CD4-positive, alpha-beta T cell treated with Interleukin-21 for 1 hour (primary cell): ENCODE results near the gene HMX2.
"Not testable (repeated sequence)": the region's sequence is repeated elsewhere in the genome, so short reads cannot be mapped to it uniquely, and the experiment has no call there.

Experiments used
- DNase-seq: peaks from one replicate; pipeline ENCODE4 v3.0.0-alpha.2; 2020

Gene HMX2

DNA sequence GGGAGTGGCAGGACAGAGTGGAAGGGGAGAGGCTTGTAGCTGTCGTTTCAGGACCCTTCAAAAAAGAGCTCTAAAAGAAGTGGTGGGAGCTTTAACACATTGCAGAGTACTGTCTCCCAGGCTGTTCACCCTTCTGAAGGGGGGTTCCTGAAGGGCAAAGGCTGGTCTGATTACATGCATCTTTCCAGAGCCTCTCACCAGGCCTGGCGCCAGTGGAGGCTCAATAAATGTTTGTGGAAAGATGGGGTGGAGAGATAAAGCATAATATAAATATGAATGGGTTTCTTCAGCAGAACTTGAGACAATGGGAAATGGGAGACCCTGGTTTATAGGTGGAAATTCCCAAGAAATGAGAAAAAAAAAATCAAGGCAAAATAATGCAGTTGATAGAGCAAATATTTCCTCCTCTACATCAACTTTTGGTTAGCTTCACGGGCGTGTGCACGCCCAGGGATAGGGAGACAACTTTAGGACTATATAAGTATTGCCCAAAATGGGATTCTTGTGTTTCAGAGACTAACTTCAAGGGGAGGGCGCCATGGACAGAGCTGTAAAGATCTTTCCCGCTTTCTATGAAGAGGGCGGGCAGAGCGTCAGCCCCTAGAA, 5.7 kb downstream of the HMX2 start:
- DNase-seq: no peak

DNA sequence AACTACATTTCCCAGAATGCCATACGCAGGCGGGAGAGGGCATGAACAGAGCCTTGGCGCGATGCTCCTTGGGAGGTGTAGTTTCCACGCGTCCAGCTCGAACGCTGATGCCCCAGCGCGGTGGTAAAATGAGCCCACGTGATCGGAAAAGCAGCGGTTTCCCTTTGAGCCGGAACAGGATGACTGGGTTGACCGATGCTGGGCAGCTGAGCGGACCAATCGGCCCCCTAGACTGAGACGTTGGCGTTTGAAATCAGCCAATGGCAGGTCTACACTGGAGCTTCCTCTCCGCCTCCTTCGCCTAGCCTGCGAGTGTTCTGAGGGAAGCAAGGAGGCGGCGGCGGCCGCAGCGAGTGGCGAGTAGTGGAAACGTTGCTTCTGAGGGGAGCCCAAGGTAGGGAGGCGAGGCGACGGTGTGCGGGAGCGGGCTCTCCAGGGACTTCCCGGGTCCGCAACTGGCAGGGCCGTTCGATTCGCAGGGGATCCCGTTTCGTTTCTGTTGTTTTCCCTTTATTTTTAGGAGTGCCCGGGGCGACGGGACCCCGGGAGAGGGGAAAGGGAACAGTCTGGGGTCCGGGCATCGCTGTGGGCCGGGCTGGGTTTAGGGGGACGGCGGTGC, 6.3 kb downstream of the HMX2 start, which contains the start of gene BUB3:
TSS of gene BUB3 (plus strand) at position 311 of the 619 bp plus-strand sequence. CDS start 516 bp downstream, outside the sequence.
- DNase-seq: peak; percentile 97

DNA sequence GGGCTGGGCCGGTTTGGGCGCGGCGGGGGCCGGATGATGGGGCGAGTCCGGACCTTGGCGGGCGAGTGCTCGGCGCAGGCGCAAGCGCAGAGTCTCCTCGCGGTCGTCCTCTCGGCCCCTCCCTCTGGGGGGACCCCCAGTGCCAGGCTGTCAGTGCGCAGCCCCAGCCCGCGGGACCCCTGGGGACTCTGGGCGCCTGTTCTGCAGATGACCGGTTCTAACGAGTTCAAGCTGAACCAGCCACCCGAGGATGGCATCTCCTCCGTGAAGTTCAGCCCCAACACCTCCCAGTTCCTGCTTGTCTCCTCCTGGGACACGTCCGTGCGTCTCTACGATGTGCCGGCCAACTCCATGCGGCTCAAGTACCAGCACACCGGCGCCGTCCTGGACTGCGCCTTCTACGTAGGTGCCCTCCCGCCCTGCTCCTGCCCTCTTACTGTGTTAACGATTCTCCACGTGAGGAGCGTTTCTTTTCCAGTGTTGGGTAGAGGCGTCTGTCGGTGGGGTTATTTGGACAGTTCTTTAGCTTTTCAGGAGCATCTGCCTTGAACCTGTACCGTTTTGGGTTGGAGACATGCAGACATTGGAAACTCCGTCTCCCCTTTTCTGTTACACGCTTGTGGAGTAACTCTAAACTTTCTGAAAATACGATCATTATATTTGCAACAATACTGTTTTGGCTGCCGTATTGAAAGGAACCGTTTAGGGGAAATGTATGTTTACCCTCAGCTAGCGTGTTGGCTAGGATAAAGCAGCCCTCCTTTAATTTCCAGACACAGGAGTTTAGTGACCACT, 7.0 kb downstream of the HMX2 start:
- DNase-seq: peak; percentile 46

DNA sequence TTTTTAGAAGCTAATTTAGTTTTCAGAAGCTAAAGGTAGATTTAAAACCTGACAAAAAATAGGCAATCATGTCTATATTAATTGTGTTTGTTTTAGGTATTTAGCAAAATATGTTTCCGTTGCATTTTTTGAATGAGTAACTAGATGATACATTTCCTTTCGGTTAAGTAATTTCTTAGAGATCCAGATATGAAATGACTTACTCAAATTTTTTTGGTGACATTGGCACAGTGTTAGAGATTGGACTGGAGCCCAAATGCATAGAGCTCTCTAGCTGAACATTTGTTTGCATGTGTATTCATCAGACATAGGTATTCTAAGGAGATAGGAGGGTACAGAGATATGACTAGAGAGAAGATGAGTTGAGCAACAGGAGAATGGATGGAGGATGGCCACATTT, 8.1 kb downstream of the HMX2 start:
- DNase-seq: no peak

DNA sequence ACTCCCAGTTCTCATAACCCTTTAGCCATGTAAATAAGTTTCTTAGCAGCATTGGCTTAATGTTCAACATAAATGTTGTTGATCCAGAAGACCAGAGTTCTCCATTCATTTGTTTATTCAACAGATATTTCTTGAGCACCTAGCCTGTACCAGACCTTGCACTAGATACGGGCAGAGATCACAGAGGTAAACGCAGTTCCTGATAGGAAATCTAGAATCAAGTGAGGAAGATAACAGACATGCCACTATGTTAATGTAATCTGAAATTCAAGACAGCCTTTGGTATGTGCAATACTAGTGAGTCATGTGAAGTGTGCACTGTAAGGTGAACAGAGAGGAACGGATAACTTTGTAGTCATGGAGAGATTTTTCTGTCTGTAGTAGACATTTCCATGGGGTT, 9.3 kb downstream of the HMX2 start:
- no peak for DNase-seq

DNA sequence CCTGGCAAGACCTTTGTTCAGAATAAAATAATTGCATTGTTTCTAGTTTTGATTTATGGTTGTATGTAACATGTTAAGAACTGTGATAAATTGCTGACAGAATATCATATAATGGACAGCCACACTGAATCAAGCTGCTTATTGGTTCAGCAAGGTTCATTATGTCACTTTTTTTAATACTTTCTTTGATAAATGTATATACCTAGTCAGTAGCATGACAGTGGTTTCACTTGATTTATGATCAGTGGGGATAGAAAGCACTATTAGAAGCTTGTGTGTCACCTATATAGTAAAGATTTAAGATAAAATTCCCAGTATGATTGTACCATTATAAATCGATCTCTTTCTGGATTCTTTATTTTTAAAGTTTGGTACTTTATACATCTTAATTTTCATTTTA, 10.7 kb downstream of the HMX2 start:
- DNase-seq: no peak

DNA sequence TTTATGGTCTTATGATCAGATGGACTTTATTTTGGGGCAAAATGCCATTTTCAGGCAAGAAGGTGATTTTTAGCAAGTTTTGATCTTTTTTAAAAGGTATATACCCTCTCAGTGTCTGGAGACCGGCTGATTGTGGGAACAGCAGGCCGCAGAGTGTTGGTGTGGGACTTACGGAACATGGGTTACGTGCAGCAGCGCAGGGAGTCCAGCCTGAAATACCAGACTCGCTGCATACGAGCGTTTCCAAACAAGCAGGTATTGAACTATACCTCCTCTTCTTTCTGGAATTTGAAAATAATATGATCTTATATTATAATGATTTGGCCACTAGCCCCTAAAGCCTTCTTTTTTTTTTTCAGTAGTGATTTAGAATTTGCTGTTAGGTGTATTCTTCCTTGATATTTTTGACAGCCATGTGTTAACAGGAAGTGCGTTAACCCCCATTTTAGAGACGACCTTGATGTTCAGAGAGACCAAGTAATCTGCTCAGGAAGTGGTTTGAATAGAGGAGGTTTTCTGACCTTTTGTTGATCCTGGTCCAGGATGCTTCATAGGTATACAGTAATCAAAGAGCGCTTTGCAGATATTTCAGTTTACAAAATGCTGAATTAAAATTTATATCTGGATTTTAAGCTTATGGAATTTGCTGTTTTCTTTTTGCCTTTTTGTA, 12.5 kb downstream of the HMX2 start:
- DNase-seq: peak; percentile 70

DNA sequence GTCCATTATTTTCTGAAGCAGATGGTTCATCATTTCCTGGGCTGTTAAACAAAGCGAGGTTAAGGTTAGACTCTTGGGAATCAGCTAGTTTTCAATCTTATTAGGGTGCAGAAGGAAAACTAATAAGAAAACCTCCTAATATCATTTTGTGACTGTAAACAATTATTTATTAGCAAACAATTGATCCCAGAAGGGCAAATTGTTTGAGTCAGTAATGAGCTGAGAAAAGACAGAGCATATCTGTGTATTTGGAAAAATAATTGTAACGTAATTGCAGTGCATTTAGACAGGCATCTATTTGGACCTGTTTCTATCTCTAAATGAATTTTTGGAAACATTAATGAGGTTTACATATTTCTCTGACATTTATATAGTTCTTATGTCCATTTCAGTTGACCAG, 16.4 kb downstream of the HMX2 start:
- no peak for DNase-seq

DNA sequence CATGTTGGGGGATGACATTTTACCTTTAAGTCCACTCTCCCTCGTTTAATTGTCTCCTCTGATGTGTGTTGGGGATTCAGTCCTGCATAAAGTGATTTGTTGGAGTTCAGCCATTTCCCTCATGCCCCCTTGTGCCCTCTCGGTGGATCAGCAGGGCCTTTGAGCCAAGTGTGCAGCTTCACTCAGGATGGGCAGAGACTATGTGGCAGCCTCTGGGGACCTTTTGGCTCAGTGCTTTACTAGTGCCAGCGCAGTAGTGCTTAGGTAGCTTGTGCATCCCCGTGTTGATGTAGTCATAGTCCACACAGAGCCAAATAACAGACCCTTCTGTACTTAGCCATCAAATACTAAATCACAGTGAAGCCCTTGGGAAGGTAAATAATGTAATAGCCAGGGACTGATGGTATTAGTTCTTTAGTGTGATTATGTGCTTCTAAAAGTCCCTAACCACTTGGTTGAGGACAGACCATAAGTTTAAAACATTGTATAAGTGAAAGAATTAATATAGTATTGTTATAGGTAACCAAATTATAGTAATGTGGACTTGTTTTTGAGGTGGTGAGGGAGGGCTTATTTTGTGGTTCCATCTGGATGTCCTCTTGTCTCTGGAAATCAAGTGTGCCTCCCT, 17.6 kb downstream of the HMX2 start:
- no peak for DNase-seq

DNA sequence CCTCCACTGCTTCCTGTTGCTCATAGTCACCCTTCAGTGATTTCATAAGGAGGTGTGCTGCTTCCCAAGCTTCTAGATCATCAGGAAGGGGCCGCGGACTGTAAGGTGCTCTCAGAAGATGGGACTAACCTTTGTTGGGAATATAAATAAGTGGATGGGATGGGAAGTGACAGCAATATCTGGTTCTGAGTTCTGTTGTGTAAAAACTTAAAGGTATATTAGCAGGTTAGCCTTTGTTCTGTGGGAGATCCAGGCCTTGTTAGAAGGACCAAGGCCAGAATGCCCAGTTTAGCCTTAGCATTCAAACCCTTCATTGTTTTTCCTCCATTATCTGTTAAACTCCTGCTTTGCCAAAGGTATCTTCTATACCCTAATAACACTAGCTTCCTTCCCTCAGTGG, 18.7 kb downstream of the HMX2 start:
- no peak for DNase-seq

DNA sequence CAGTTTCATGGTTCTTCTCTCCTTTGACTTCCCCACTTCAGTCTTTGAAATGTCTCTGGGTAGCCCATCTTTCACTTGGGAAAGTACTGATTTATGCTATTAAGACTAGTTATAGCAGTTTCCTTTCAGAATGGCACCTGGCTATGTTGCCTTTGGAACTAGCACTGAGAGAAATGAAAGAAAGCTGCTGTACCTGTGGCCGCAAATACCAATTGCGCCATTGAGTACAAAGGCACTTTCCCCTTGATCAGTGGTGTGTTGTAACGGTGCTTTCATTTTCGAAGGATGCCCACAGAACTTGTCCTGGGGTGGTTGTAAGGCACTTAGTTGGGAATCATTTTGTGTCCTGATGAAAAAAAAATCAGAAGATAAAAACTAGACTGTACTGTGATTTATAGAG, 23.0 kb downstream of the HMX2 start:
- no peak for DNase-seq

DNA sequence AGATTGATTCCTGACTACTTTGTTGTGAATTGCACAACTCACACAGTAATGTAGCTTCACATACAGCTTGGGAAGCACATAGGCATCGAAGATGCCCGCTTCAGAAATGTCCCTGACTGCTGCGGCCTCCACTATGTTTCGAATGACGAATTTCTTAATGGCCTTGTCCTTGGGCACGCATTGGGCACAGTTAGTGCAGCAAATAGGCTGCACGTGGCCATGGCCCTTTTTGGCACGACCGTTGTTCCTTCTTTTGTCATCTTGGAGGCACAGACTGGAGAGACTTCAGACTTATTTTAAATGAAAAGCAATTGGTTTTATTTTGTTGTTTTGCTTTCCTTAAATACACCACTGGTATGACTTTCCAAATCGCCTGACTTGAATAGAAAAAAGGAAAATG, 23.7 kb downstream of the HMX2 start:
- not testable (repeated sequence) for DNase-seq

DNA sequence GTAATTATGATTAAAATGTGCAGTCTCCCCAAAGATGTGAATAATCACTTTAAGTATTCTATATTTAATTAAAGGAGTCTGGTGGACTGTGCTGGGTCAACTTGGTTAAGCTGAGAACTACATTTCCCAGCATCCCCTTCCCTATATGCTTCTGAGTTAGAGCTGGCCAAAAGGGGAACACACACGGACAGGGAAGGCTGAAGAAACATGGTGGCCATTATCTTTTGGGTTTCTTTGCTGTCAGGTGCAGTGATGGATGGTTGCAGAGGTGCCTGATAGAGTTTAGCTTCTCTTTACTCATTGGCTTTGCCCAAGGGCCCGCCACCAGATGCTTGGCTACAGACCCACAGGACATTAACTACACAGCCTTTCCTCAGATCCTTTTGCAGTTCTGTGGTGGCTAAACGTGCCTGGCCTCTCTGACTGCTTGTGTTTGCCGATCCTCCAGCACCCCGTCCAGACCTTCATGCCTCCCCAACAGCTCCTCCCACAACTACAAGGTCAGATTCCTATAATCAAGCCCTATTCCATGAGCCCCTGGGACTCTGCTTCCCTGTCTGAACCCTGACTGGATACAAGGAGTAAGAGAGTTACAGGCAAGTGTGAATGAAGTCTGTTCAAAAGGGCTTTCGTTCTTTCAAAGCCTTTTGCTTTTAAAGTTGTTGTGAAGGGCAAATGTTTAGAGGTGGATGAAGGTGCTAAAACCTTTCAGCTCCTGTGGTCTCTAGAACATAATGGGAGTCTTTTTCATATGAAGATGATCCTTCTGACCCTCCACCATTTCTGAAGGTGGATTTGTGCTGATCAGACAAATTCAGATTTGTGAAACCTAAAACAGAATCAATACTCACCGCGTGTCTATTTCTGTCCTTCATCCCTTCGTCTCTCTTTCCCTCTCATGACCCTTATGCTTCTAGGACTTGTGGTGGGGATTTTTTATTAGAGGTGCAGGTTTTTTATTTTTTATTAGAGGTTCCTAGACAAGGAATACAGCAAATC, 27.8 kb downstream of the HMX2 start:
- no peak for DNase-seq

DNA sequence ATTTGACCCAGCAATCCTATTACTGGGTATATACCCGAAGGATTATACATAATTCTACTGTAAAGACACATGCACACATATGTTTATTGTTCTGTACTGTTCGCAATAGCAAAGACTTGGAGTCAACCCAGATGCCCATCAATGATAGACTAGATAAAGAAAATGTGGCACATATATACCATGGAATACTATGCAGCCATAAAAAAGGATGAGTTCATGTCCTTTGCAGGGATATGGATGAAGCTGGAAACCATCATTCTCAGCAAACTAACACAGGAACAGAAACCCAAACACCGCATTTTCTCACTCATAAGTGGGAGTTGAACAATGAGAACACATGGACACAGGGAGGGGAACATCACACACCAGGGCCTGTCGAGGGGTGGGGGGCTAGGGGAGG, 30.5 kb downstream of the HMX2 start:
- DNase-seq: not testable (repeated sequence)

DNA sequence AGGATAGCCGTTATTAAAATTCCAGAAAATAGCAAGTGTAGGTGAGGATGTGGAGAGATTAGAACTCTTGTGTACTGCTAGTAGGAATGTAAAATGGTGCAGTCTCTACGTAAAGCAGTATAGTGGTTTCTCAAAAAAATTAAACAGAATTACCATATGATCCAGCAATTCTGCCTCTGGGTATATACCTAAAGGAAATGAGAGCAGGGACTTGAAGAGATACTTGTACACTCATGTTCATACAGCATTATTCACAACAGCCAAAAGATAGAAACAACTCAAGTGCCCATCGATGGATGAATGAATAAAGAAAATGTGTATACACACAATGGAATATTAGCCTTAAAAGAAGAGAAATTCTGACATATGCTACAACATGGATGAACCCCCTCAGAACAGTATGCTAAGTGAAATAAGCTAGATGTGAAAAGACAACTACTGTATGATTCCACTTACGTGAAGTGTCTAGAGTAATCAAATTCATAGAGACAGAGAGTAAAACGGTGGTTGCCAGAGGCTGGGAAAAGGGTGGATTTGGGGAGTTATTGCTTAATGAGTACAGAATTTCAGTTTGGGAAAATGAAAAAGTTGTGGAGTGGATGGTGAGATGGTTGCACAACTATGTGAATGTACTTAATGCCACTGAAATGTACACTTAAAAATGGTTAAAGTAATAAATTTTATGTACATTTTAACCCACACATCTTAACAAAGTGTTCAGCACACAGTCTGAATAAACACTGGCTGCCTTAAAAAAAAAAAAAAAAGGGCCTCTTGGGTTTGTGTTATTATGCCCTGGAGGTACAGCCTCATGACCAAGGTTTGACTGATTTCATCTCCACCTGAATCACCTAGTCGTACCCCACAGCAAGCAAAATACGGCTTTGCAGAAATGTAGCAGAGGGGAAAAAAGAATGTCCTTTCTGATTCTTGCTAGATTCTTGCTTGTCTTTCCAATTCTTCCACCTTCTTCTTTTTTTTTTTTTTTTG, 32.5 kb downstream of the HMX2 start:
- no peak for DNase-seq

DNA sequence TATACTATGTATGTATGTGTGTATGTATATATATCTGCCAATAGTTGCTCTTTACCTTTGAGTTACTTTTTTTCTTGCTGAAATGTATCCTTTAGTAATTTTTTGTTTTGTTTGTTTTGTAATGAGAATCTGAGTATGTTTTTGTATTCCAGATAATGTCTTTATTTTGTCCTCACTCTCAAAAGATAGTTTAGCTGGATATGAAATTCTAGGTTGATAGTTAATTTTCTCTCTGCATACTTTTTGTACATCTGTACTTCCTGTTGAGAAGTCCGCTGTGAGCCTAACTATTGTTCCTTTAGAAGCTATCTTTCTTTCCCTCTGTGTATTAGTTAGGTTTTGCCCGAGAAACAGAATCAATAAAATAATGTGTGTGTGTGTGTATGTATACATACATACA, 35.8 kb downstream of the HMX2 start:
- DNase-seq: no peak

DNA sequence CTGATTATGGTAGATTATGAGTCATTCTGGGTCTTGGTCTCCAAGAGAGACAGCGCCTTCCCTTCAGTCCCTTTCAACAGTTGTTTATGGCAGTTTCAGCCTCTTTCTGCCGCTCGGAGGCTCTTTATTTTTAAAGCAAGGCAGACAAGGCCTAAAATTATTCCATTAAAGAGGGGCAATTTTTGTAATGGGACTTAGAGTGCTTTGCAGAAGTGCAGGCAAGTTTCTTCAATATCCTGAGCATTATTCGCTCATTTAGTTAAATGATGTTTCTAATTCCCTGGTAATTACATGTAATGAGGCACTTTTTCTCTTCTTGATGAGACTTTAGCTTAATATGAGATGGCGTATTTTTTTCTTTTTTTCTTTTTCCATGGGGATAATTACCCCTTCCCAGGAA, 39.8 kb downstream of the HMX2 start:
- DNase-seq: no peak

DNA sequence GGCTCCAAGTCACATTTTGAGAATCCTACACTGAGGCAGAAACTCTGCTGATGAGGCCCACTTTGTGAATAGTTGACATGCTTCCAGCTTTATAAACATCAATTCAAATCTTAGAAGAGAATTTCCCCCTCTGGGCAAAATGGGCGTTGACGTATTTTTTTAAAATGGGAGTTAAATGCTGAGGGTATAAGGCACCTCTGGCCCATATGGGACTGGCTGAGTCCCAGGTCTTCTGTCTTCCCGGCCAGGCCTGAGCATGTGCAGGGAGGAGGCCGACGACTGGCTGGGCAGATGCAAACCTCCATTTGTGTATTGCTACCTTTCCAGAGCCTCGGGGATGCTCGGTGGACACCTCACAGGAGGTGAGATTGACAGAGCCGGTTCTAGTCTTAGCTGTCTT, 44.0 kb downstream of the HMX2 start:
- no peak for DNase-seq

DNA sequence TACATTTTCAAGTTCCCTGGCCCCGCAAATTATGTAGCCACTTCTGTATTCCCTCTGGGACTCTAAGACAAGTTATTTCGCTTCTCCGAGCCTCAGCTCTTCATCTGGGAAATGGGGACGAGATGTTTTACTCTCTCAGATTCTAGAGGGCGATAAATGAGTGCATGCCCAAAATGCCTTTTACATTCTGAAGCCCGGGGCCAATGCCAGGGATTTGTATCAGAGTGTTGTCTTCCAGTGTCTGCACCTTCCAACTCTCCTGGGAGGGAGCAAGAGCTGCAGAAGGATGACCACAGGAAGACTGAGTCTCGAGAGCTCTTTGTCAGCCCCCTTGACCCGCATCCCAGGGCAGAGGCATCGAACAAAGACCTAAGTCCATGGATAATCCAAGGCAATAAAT, 46.1 kb downstream of the HMX2 start:
- DNase-seq: no peak
